Esophagus (tissue), 2 donors: ENCODE data around the gene PLAAT3. TPM values are rescaled to one million over a fixed set of nuclear protein-coding genes. Genes with fewer than 3 reads are reported as not detected.

Experiments
- polyA plus RNA-seq, 2 donors: library from polyadenylated mRNA; stranded (reverse); fragments of 200-250 nt; gene quantifications; one replicate each; pipeline ENCODE4 v1.2.3, GENCODE V29; 2013
- donor health status: healthy with polysubstance abuse.
- donor health status: Bipolar disorder and iron deficiency.

PLAAT3 gene
- polyA plus RNA-seq, 2 donors: 3.1 to 8.9 TPM

Other genes starting within 250 kb of the PLAAT3 start
- not detected for gene SLC22A9, start 244.6 kb downstream of the PLAAT3 start, polyA plus RNA-seq
- under 1 TPM; 0.12 to 0.36 TPM for gene PLAAT5, start 123.3 kb downstream of the PLAAT3 start, polyA plus RNA-seq
- gene LGALS12, start 108.3 kb downstream of the PLAAT3 start, polyA plus RNA-seq: under 1 TPM in 1 of 2 donors, not detected in 1; 0.04 TPM
- 10 to 100 TPM; 12.0 to 12.9 TPM for gene PLAAT4, start 77.6 kb downstream of the PLAAT3 start, polyA plus RNA-seq
- 1 to 10 TPM in 1 of 2 donors, under 1 TPM in 1; 0.22 to 1.3 TPM for gene PLAAT2, start 51.1 kb downstream of the PLAAT3 start, polyA plus RNA-seq
- gene ATL3, start 56.9 kb upstream of the PLAAT3 start, polyA plus RNA-seq: 10 to 100 TPM; 13.7 to 16.9 TPM
- gene RTN3, start 67.1 kb upstream of the PLAAT3 start, polyA plus RNA-seq: 10 to 100 TPM; 45.2 to 46.3 TPM
- gene ZFTA, start 154.3 kb upstream of the PLAAT3 start, polyA plus RNA-seq: 1 to 10 TPM; 2.6 to 3.3 TPM
- gene SPINDOC, start 199.0 kb upstream of the PLAAT3 start, polyA plus RNA-seq: 10 to 100 TPM in 1 of 2 donors, 1 to 10 TPM in 1; 5.9 to 10.2 TPM
- 10 to 100 TPM; 29.5 to 29.9 TPM for gene MARK2, start 224.7 kb upstream of the PLAAT3 start, polyA plus RNA-seq